Measurements from ENCODE around the gene SLC7A6OS.

DNA sequence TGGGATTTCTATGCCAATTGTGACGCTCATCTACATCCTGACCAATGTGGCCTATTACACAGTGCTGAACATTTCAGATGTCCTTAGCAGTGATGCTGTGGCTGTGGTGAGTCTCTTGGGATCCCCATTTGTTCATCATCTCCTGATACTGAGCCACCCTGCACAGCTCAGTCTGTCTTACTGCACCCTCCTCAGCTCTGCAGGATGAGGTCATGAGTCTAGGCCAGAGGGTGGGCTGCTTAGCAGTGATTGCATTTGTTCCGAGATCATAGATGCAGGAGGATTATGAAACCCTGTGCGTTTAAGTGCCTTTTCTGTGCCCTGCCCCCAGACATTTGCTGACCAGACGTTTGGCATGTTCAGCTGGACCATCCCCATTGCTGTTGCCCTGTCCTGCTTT is 19.5 kb downstream of the SLC7A6OS start:
- TF ChIP-seq POLR2AphosphoS5 (IDR thresholded peaks at IDR 0.05; ENCODE audit: low read depth, low read length), result no peak
- TF ChIP-seq, protein P1, sequence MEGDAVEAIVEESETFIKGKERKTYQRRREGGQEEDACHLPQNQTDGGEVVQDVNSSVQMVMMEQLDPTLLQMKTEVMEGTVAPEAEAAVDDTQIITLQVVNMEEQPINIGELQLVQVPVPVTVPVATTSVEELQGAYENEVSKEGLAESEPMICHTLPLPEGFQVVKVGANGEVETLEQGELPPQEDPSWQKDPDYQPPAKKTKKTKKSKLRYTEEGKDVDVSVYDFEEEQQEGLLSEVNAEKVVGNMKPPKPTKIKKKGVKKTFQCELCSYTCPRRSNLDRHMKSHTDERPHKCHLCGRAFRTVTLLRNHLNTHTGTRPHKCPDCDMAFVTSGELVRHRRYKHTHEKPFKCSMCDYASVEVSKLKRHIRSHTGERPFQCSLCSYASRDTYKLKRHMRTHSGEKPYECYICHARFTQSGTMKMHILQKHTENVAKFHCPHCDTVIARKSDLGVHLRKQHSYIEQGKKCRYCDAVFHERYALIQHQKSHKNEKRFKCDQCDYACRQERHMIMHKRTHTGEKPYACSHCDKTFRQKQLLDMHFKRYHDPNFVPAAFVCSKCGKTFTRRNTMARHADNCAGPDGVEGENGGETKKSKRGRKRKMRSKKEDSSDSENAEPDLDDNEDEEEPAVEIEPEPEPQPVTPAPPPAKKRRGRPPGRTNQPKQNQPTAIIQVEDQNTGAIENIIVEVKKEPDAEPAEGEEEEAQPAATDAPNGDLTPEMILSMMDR (IDR thresholded peaks at IDR 0.05), result no peak
- TF ChIP-seq, protein P2, sequence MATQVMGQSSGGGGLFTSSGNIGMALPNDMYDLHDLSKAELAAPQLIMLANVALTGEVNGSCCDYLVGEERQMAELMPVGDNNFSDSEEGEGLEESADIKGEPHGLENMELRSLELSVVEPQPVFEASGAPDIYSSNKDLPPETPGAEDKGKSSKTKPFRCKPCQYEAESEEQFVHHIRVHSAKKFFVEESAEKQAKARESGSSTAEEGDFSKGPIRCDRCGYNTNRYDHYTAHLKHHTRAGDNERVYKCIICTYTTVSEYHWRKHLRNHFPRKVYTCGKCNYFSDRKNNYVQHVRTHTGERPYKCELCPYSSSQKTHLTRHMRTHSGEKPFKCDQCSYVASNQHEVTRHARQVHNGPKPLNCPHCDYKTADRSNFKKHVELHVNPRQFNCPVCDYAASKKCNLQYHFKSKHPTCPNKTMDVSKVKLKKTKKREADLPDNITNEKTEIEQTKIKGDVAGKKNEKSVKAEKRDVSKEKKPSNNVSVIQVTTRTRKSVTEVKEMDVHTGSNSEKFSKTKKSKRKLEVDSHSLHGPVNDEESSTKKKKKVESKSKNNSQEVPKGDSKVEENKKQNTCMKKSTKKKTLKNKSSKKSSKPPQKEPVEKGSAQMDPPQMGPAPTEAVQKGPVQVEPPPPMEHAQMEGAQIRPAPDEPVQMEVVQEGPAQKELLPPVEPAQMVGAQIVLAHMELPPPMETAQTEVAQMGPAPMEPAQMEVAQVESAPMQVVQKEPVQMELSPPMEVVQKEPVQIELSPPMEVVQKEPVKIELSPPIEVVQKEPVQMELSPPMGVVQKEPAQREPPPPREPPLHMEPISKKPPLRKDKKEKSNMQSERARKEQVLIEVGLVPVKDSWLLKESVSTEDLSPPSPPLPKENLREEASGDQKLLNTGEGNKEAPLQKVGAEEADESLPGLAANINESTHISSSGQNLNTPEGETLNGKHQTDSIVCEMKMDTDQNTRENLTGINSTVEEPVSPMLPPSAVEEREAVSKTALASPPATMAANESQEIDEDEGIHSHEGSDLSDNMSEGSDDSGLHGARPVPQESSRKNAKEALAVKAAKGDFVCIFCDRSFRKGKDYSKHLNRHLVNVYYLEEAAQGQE (IDR thresholded peaks at IDR 0.05; ENCODE audit: insufficient read depth in 1 of 2, low read depth in 2 of 2, low read length in 1 of 2), result no peak
